ENCODE data around the gene PLCL2.
A peak's percentile ranks its signal among the peaks of the same experiment; 100 is the strongest.

Gene PLCL2

DNA sequence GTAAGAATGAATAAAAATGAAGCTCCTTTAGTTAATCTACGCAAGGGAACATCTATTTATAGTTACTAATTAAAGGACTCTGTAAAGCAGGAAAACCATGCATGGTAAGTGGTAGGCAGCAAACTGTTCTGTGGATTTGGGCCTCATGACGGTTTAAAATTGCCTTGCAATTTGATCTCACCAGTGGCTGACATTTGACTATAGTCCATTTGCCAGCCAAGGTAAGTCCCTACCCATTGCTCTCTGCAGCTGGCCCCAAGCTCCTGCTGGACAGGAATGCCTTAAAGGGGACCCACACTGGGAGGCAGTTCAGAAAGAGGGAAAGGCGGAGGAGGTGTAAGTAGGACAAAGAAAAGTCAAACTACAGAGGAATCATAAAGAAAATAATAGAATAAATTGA lies 203.3 kb downstream of the PLCL2 start:
- TF ChIP-seq, protein P1, sequence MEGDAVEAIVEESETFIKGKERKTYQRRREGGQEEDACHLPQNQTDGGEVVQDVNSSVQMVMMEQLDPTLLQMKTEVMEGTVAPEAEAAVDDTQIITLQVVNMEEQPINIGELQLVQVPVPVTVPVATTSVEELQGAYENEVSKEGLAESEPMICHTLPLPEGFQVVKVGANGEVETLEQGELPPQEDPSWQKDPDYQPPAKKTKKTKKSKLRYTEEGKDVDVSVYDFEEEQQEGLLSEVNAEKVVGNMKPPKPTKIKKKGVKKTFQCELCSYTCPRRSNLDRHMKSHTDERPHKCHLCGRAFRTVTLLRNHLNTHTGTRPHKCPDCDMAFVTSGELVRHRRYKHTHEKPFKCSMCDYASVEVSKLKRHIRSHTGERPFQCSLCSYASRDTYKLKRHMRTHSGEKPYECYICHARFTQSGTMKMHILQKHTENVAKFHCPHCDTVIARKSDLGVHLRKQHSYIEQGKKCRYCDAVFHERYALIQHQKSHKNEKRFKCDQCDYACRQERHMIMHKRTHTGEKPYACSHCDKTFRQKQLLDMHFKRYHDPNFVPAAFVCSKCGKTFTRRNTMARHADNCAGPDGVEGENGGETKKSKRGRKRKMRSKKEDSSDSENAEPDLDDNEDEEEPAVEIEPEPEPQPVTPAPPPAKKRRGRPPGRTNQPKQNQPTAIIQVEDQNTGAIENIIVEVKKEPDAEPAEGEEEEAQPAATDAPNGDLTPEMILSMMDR (IDR thresholded peaks at IDR 0.05; ENCODE audit: low read length, missing control alignments): no peak
- DNase-seq (ENCODE audit: low read depth): no peak
- no peak overlapping the region for H3K4me3 ChIP-seq (replicated peaks; ENCODE audit: low read depth, low read length)

DNA sequence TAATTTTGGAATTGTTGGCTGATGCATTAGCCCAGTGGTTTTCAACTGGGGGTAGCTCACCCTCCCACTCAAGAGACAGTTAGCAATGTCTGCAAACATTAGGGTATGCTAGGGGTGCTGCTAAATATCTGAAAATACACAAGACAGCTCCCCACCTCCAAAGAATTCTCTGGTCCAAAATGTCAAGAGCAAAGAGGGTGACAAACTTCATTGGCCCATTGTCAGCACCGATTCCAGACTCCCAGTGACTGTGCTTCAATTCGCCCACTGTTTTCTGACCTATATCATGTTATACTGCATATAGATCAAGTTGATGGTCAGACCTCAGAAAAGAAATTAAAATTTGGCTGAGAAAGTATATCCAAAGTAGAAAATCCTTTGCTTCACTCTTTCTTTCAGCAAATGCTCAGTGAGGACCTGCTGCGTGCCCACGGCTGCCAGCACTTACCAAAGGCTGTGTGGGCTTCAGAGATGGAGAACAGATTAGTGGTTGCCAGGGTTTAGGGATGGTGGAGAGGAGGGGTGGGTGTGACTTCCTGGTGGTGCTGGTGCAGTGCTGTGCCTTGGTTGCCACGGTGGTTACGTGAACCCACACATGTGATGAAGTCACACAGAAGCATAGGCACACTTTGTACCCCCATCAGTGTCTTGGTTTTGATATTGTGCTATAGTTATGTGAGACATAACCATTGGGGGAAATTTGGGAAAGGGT lies 204.0 kb downstream of the PLCL2 start:
- no peak overlapping the region for H3K4me3 ChIP-seq (replicated peaks; ENCODE audit: low read depth, low read length)
- TF ChIP-seq, protein P1 (IDR thresholded peaks at IDR 0.05; ENCODE audit: low read length, missing control alignments): no peak
- DNase-seq (ENCODE audit: low read depth): no peak

DNA sequence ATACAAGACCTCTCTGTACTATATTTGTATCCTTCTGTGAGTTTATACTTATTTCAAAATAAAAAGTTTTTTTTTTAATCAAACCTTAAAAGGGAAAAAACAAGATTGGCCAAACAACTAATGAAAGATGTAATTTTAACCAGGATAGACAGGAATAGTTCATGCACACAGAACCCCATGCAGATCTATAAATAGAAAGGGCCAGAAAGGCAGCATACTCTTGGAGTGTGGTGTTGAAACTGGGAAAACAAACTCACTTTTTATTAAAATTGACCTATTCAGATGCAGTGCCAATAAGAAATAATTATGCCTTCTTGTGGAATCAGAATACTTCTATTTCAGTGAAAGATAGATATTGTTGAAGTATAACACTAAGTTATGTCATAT lies 204.6 kb downstream of the PLCL2 start:
- DNase-seq (ENCODE audit: low read depth): no peak
- H3K4me3 ChIP-seq (replicated peaks; ENCODE audit: low read depth, low read length): no peak overlapping the region
- TF ChIP-seq, protein P1 (IDR thresholded peaks at IDR 0.05; ENCODE audit: low read length, missing control alignments): no peak

DNA sequence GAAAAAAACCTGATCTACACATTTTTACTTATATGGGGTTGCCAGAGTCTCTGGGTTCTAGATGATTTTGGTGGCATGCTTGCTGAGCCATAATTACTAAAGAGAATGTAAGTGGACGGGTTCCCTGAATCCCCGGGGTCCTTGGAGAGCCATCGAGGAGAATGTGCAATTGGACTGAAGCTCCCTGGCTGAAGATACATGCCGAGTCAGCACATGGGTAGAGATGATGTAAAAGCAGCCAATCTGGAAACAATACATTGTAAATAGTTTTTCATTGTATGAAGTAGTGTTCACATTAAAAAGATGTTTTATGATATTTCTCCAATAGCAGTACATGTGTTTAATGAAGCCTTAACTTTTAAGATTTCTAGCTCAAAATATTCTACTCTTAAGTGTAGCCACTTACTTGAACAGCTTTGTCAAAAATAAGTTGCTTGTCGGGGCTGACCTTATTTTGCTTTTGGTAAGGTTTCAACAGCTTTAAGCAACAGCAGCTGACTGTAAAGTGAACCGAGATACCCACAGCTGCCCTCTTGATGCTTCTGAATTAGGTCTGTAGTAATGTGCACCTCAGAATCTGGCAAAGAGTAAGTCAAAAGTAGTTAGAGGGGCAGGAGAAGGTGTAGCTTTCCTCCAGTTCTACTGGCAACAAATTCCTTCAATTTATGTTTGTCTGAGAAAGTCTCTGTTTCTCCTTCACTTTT lies 205.7 kb downstream of the PLCL2 start:
- DNase-seq (ENCODE audit: low read depth): no peak
- no peak overlapping the region for H3K4me3 ChIP-seq (replicated peaks; ENCODE audit: low read depth, low read length)
- TF ChIP-seq, protein P1 (IDR thresholded peaks at IDR 0.05; ENCODE audit: low read length, missing control alignments): no peak

DNA sequence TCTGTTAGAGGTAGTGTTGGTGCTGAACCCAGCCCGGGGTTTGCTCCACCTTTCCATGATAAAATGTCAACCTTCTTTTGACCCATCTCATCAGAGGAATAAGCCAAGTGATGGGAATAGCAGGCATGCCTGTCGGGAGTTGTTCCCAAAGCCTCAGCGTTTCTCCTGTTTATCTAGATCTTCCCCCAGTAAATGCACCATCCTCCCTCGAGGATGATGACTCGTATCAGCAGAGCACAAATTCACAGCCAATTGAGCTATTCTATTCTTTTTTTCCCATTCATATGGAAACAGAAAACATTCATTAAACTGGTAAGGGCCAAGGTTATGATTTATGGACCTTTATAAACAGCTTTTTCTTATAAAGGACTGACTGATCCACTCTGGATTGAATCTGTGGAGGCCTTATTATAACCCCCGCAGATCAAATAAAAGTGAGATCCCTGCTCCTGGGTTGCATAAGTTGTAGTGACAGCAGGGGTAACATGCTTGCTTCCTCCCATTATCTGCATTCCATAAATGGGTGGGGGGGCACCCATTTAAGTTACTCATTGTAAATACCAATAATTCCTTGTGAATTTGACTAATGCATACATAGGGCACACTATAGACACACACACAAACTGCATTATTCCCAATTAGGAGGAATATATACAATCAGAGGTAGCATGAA lies 207.3 kb downstream of the PLCL2 start:
- H3K4me3 ChIP-seq (replicated peaks; ENCODE audit: low read depth, low read length): no peak overlapping the region
- TF ChIP-seq, protein P1 (IDR thresholded peaks at IDR 0.05; ENCODE audit: low read length, missing control alignments): no peak
- peak; percentile 4 for DNase-seq (ENCODE audit: low read depth)

DNA sequence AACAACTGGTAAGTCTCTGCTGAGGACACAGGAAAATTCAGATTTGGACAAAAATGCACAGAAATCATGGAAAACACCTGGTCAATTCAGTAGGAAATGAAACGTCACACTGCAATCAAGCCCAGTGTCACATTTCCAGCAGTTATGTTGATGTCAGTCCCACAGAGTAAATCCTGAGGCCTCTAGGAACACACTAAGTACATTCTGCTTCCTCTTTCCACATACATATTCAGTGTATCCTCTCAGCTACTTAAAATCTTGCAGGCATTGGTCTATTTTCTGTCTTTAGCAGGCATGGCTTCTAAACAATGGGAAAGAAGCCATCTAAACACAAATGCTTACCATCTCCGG lies 207.8 kb downstream of the PLCL2 start:
- H3K4me3 ChIP-seq (replicated peaks; ENCODE audit: low read depth, low read length): no peak overlapping the region
- no peak for DNase-seq (ENCODE audit: low read depth)
- TF ChIP-seq, protein P1 (IDR thresholded peaks at IDR 0.05; ENCODE audit: low read length, missing control alignments): no peak
